Stimulated activated effector memory CD8-positive, alpha-beta T cell treated with anti-CD3 and anti-CD28 coated beads, Interleukin-12 subunit alpha, Interleukin-12 subunit beta, amount 100 ng/mL, for 72 hours (primary cell): ENCODE data around the gene VARS2.
"Not testable (repeated sequence)": the region's sequence is repeated elsewhere in the genome, so short reads cannot be mapped to it uniquely, and the experiment has no call there.

Experiments
- ATAC-seq: fragments of 150-1000 bp; cut with Tn5 transposase; 2 replicates; pipeline ENCODE4 v1.10.0; 2021
- DNase-seq, 2 donors: peaks; one replicate each; pipeline ENCODE4 v3.0.0; 2021 to 2022; ENCODE audit warnings: low spot score in 2 of 2
- H3K27ac Mint-ChIP-seq: one replicate; pipeline ENCODE4 v1.8.0; 2022; ENCODE audit warnings: mild to moderate bottlenecking, mixed read lengths
- H3K36me3 Mint-ChIP-seq: one replicate; pipeline ENCODE4 v1.8.0; 2022; ENCODE audit warnings: mild to moderate bottlenecking, mixed read lengths
- H3K4me1 Mint-ChIP-seq: one replicate; pipeline ENCODE4 v1.8.0; 2022; ENCODE audit warnings: mixed read lengths
- H3K4me3 Mint-ChIP-seq: one replicate; pipeline ENCODE4 v1.8.0; 2022; ENCODE audit warnings: mild to moderate bottlenecking, mixed read lengths
- H3K9me3 Mint-ChIP-seq: one replicate; pipeline ENCODE4 v1.8.0; 2022; ENCODE audit warnings: mixed read lengths

Gene VARS2

GRCh38 chr6:30889921-30890645 lies 24.0 kb upstream of the VARS2 start:
- H3K27ac Mint-ChIP-seq = peak overlapping the region; percentile 54
- no peak for DNase-seq
- H3K4me3 Mint-ChIP-seq = no peak overlapping the region
- ATAC-seq = no peak
- no peaks in the 10 kb centered on the region for H3K9me3 Mint-ChIP-seq
- peaks cover 6% of the 10 kb centered on the region for H3K36me3 Mint-ChIP-seq
- peaks cover 17% of the 10 kb centered on the region for H3K4me1 Mint-ChIP-seq

GRCh38 chr6:30890646-30891449 lies 23.2 kb upstream of the VARS2 start:
- no peaks in the 10 kb centered on the region for H3K9me3 Mint-ChIP-seq
- no peak overlapping the region for H3K4me3 Mint-ChIP-seq
- H3K27ac Mint-ChIP-seq = peak overlapping the region; percentile 54
- H3K4me1 Mint-ChIP-seq = peaks cover 10% of the 10 kb centered on the region
- no peak for DNase-seq
- no peak for ATAC-seq
- peaks cover 6% of the 10 kb centered on the region for H3K36me3 Mint-ChIP-seq

- Mint-ChIP-seq H3K9me3 (no peaks in the 10 kb centered on the region), H3K4me1 (peaks cover 4% of the 10 kb centered on the region), H3K4me3 (no peak overlapping the region), H3K36me3 (peaks cover 6% of the 10 kb centered on the region), H3K27ac (no peak overlapping the region)
- no peak for DNase-seq
- no peak for ATAC-seq
Measured at GRCh38 chr6:30891450-30891723, 22.7 kb upstream of the VARS2 start.

- Mint-ChIP-seq H3K4me1 (no peaks in the 10 kb centered on the region), H3K4me3 (no peak overlapping the region), H3K36me3 (peaks cover 6% of the 10 kb centered on the region), H3K9me3 (no peaks in the 10 kb centered on the region), H3K27ac (no peak overlapping the region)
- DNase-seq (no peak), ATAC-seq (no peak)
Measured at GRCh38 chr6:30891816-30892538, 22.1 kb upstream of the VARS2 start.

- Mint-ChIP-seq H3K27ac (no peak overlapping the region), H3K4me1 (no peaks in the 10 kb centered on the region), H3K4me3 (no peak overlapping the region), H3K9me3 (no peaks in the 10 kb centered on the region), H3K36me3 (peaks cover 6% of the 10 kb centered on the region)
- ATAC-seq = no peak
- DNase-seq = no peak
Measured at GRCh38 chr6:30893001-30893591, 20.9 kb upstream of the VARS2 start.

GRCh38 chr6:30893666-30894065 lies 20.4 kb upstream of the VARS2 start:
- H3K4me3 Mint-ChIP-seq = no peak overlapping the region
- no peak overlapping the region for H3K27ac Mint-ChIP-seq
- no peaks in the 10 kb centered on the region for H3K9me3 Mint-ChIP-seq
- peaks cover 6% of the 10 kb centered on the region for H3K36me3 Mint-ChIP-seq
- DNase-seq = no peak
- no peak for ATAC-seq
- no peaks in the 10 kb centered on the region for H3K4me1 Mint-ChIP-seq

GRCh38 chr6:30894381-30894780 lies 19.7 kb upstream of the VARS2 start:
- no peak for DNase-seq
- Mint-ChIP-seq H3K36me3 (peaks cover 6% of the 10 kb centered on the region), H3K4me3 (no peak overlapping the region), H3K9me3 (no peaks in the 10 kb centered on the region), H3K27ac (peak overlapping the region; percentile 1), H3K4me1 (no peaks in the 10 kb centered on the region)
- no peak for ATAC-seq

GRCh38 chr6:30894935-30895334 lies 19.1 kb upstream of the VARS2 start:
- ATAC-seq (no peak), DNase-seq (no peak)
- no peaks in the 10 kb centered on the region for H3K4me1 Mint-ChIP-seq
- no peaks in the 10 kb centered on the region for H3K9me3 Mint-ChIP-seq
- no peak overlapping the region for H3K4me3 Mint-ChIP-seq
- peak overlapping the region; percentile 1 for H3K27ac Mint-ChIP-seq
- H3K36me3 Mint-ChIP-seq = peaks cover 6% of the 10 kb centered on the region

- Mint-ChIP-seq H3K9me3 (no peaks in the 10 kb centered on the region), H3K4me3 (no peak overlapping the region), H3K27ac (peak overlapping the region; percentile 1), H3K4me1 (no peaks in the 10 kb centered on the region), H3K36me3 (peaks cover 6% of the 10 kb centered on the region)
- ATAC-seq (no peak), DNase-seq (no peak)
Measured at GRCh38 chr6:30895343-30895742, 18.7 kb upstream of the VARS2 start.

- DNase-seq (no peak), ATAC-seq (no peak)
- Mint-ChIP-seq H3K27ac (no peak overlapping the region), H3K9me3 (no peaks in the 10 kb centered on the region), H3K4me3 (no peak overlapping the region), H3K36me3 (peaks cover 6% of the 10 kb centered on the region), H3K4me1 (no peaks in the 10 kb centered on the region)
Measured at GRCh38 chr6:30896541-30896940, 17.5 kb upstream of the VARS2 start.

GRCh38 chr6:30897882-30898281 lies 16.2 kb upstream of the VARS2 start:
- H3K9me3 Mint-ChIP-seq = no peaks in the 10 kb centered on the region
- ATAC-seq (no peak), DNase-seq (no peak)
- peaks cover 4% of the 10 kb centered on the region for H3K4me1 Mint-ChIP-seq
- no peak overlapping the region for H3K27ac Mint-ChIP-seq
- no peak overlapping the region for H3K4me3 Mint-ChIP-seq
- H3K36me3 Mint-ChIP-seq = peaks cover 1% of the 10 kb centered on the region

- ATAC-seq = no peak
Measured at GRCh38 chr6:30898750-30899360, 15.2 kb upstream of the VARS2 start.

GRCh38 chr6:30900863-30901417 lies 13.1 kb upstream of the VARS2 start:
- DNase-seq (no peak), ATAC-seq (no peak)
- no peak overlapping the region for H3K4me3 Mint-ChIP-seq
- H3K9me3 Mint-ChIP-seq = no peaks in the 10 kb centered on the region
- H3K4me1 Mint-ChIP-seq = peaks cover 5% of the 10 kb centered on the region
- H3K27ac Mint-ChIP-seq = no peak overlapping the region
- no peaks in the 10 kb centered on the region for H3K36me3 Mint-ChIP-seq

More at GRCh38 chr6:30898750-30899360, 15.2 kb upstream of the VARS2 start:
- DNase-seq = no peak
- H3K4me3 Mint-ChIP-seq = no peak overlapping the region
- H3K27ac Mint-ChIP-seq = peak overlapping the region; percentile 35
- H3K9me3 Mint-ChIP-seq = no peaks in the 10 kb centered on the region
- H3K4me1 Mint-ChIP-seq = peaks cover 5% of the 10 kb centered on the region
- H3K36me3 Mint-ChIP-seq = no peaks in the 10 kb centered on the region

GRCh38 chr6:30901436-30901835 lies 12.6 kb upstream of the VARS2 start:
- Mint-ChIP-seq H3K27ac (no peak overlapping the region), H3K36me3 (no peaks in the 10 kb centered on the region), H3K4me3 (no peak overlapping the region), H3K4me1 (peaks cover 5% of the 10 kb centered on the region), H3K9me3 (no peaks in the 10 kb centered on the region)
- ATAC-seq = no peak
- DNase-seq = no peak

GRCh38 chr6:30902196-30902595 lies 11.8 kb upstream of the VARS2 start:
- not testable (repeated sequence) for H3K36me3 Mint-ChIP-seq, ATAC-seq, H3K27ac Mint-ChIP-seq

More at GRCh38 chr6:30902196-30902595, 11.8 kb upstream of the VARS2 start:
- not testable (repeated sequence) for H3K4me3 Mint-ChIP-seq, H3K4me1 Mint-ChIP-seq, H3K9me3 Mint-ChIP-seq, DNase-seq
